GM06990 (cell line): ENCODE results near the gene CELF2.

ENCODE experiments used
- DNase-seq: peaks from one replicate; pipeline ENCODE4 v3.0.0-alpha.2; 2011; ENCODE audit not compliant: insufficient read length; ENCODE audit errors: extremely low read depth
- H3K27me3 ChIP-seq: replicated peaks from 2 replicates; pipeline ENCODE4 v1.6.0; 2011; ENCODE audit warnings: low read length; ENCODE audit not compliant: control insufficient read depth, insufficient read depth
- H3K36me3 ChIP-seq: 2 replicates; pipeline ENCODE4 v1.5.1; 2011; ENCODE audit warnings: low read length; ENCODE audit not compliant: control insufficient read depth, insufficient read depth
- H3K4me3 ChIP-seq: replicated peaks from 2 replicates; pipeline ENCODE4 v1.5.1; 2011; ENCODE audit warnings: low read depth, mild to moderate bottlenecking, control low read depth, low read length
- CTCF ChIP-seq: IDR thresholded peaks from 2 replicates; pipeline ENCODE4 v1.5.1; 2011; ENCODE audit warnings: low read length, control low read depth, mild to moderate bottlenecking, inconsistent platforms; ENCODE audit not compliant: insufficient read depth, poor library complexity, severe bottlenecking

The CELF2 gene

GRCh38 chr10:11224792-11225416 lies 207.2 kb downstream of the CELF2 start:
- H3K4me3 ChIP-seq, result no peak overlapping the region
- H3K27me3 ChIP-seq, result no peaks in the 10 kb centered on the region
- TF ChIP-seq CTCF, result no peak
- peaks cover 27% of the 10 kb centered on the region for H3K36me3 ChIP-seq
- DNase-seq, result no peak

DNA sequence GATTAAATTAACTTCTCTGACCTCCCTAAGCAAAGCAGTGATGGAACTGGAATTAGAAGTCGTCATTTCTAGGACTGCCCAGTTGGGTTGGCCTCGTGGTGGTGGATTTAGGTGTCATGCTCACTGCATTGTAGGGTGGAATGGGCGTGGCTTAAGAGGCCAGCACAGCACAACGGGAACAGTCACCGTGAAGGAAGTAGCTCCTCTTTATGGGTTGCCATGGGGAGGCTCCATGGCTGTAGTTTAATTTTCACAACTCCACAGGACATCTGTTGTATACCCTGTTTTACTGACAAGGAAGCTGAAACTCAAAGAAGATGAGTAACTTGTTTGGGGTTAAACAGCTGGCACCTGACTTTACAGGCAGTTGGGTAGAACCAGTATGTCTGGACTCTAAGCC lies 208.3 kb downstream of the CELF2 start:
- no peaks in the 10 kb centered on the region for H3K27me3 ChIP-seq
- H3K36me3 ChIP-seq, result peaks cover 23% of the 10 kb centered on the region
- no peak overlapping the region for H3K4me3 ChIP-seq
- TF ChIP-seq CTCF, result no peak
- peak; percentile 43 for DNase-seq

GRCh38 chr10:11227103-11227502 lies 209.4 kb downstream of the CELF2 start:
- peaks cover 20% of the 10 kb centered on the region for H3K36me3 ChIP-seq
- no peak overlapping the region for H3K4me3 ChIP-seq
- TF ChIP-seq CTCF, result no peak
- no peaks in the 10 kb centered on the region for H3K27me3 ChIP-seq
- DNase-seq, result peak; percentile 48

- TF ChIP-seq CTCF, result no peak
- no peak for DNase-seq
- Histone ChIP-seq H3K4me3 (no peak overlapping the region), H3K27me3 (no peaks in the 10 kb centered on the region), H3K36me3 (peaks cover 18% of the 10 kb centered on the region)
Observed at GRCh38 chr10:11229893-11230292, 212.2 kb downstream of the CELF2 start.

DNA sequence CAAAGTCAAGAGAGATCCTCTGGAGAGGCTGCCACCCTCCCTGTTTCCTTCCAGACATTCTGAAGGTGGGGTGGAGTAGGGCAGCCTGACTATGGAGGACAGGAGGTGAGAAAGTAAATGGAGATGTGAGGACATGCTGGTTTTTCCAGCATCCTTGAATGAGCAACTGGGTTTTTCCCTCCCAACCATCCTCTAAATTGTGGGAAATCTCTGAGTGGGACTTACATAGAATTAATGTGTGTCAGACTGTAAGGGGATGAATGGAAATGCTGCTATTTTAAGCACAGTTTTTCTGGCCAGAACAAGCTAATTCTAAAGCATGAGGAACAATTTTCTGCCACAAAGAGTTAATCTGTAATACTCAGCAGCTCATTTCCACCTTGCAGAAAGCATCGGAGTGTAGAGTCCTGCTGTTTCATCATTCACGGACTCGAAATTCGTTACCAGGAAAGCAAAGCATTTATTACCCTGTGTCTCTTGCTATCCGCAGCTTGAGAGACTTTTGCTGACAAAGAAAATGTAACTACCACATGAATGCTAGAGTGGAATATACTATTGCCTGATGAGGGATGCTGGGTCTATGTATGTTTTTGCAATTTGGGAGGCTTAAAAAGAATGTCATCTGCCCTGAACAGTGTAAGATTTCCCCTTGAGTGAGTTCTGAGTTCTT lies 213.0 kb downstream of the CELF2 start:
- H3K27me3 ChIP-seq, result no peaks in the 10 kb centered on the region
- H3K36me3 ChIP-seq, result peaks cover 16% of the 10 kb centered on the region
- no peak for DNase-seq
- TF ChIP-seq CTCF, result no peak
- H3K4me3 ChIP-seq, result no peak overlapping the region
